ENCODE measurements around the gene HOXD3.

The HOXD3 gene

GRCh38 chr2:176181551-176181950, 24.4 kb downstream of the HOXD3 start:
- no peak for TF ChIP-seq CTCF (IDR thresholded peaks at IDR 0.05; ENCODE audit: insufficient read depth, low read length, poor library complexity, severe bottlenecking)
- no peaks in the 10 kb centered on the region; the same call in none of the 2 replicates for H3K27me3 ChIP-seq (replicated peaks; ENCODE audit: control insufficient read depth, insufficient read depth, low read length)

GRCh38 chr2:176182671-176183070, 25.6 kb downstream of the HOXD3 start:
- DNase-seq (ENCODE audit: extremely low read depth, insufficient read length) = no peak
- no peak overlapping the region for H3K4me3 ChIP-seq (replicated peaks; ENCODE audit: low read depth, low read length)
- no peak for TF ChIP-seq CTCF (IDR thresholded peaks at IDR 0.05; ENCODE audit: insufficient read depth, low read length, poor library complexity, severe bottlenecking)
- no peaks in the 10 kb centered on the region; the same call in none of the 2 replicates for H3K27me3 ChIP-seq (replicated peaks; ENCODE audit: control insufficient read depth, insufficient read depth, low read length)
- H3K36me3 ChIP-seq (ENCODE audit: control insufficient read depth, insufficient read depth, low read length) = no peaks in the 10 kb centered on the region

More at GRCh38 chr2:176181551-176181950, 24.4 kb downstream of the HOXD3 start:
- no peak for DNase-seq (ENCODE audit: extremely low read depth, insufficient read length)
- H3K36me3 ChIP-seq (ENCODE audit: control insufficient read depth, insufficient read depth, low read length) = no peaks in the 10 kb centered on the region
- H3K4me3 ChIP-seq (replicated peaks; ENCODE audit: low read depth, low read length) = no peak overlapping the region

- no peak for TF ChIP-seq CTCF (IDR thresholded peaks at IDR 0.05; ENCODE audit: insufficient read depth, low read length, poor library complexity, severe bottlenecking)
- Histone ChIP-seq H3K27me3 (replicated peaks; ENCODE audit: control insufficient read depth, insufficient read depth, low read length) (no peaks in the 10 kb centered on the region; the same call in 1 of the 2 replicates), H3K36me3 (ENCODE audit: control insufficient read depth, insufficient read depth, low read length) (no peaks in the 10 kb centered on the region), H3K4me3 (replicated peaks; ENCODE audit: low read depth, low read length) (no peak overlapping the region)
- no peak for DNase-seq (ENCODE audit: extremely low read depth, insufficient read length)
Observed at GRCh38 chr2:176184749-176185148, 27.6 kb downstream of the HOXD3 start.

GRCh38 chr2:176186024-176186423, 28.9 kb downstream of the HOXD3 start:
- no peak for DNase-seq (ENCODE audit: extremely low read depth, insufficient read length)
- Histone ChIP-seq H3K4me3 (replicated peaks; ENCODE audit: low read depth, low read length) (no peak overlapping the region), H3K27me3 (replicated peaks; ENCODE audit: control insufficient read depth, insufficient read depth, low read length) (no peaks in the 10 kb centered on the region; the same call in 1 of the 2 replicates), H3K36me3 (ENCODE audit: control insufficient read depth, insufficient read depth, low read length) (no peaks in the 10 kb centered on the region)
- no peak for TF ChIP-seq CTCF (IDR thresholded peaks at IDR 0.05; ENCODE audit: insufficient read depth, low read length, poor library complexity, severe bottlenecking)

GRCh38 chr2:176187200-176187898, 30.2 kb downstream of the HOXD3 start:
- no peak overlapping the region for H3K4me3 ChIP-seq (replicated peaks; ENCODE audit: low read depth, low read length)
- DNase-seq (ENCODE audit: extremely low read depth, insufficient read length) = no peak
- H3K27me3 ChIP-seq (replicated peaks; ENCODE audit: control insufficient read depth, insufficient read depth, low read length) = no peaks in the 10 kb centered on the region; the same call in 1 of the 2 replicates
- no peaks in the 10 kb centered on the region for H3K36me3 ChIP-seq (ENCODE audit: control insufficient read depth, insufficient read depth, low read length)
- TF ChIP-seq CTCF (IDR thresholded peaks at IDR 0.05; ENCODE audit: insufficient read depth, low read length, poor library complexity, severe bottlenecking) = no peak
